Right cardiac atrium (tissue), 5 donors: ENCODE measurements around the gene CLEC11A. TPM values are rescaled to one million over a fixed set of nuclear protein-coding genes. Genes with fewer than 3 reads are reported as not detected.

Experiments used
- ATAC-seq, 2 donors: fragments of 200-7000 bp; cut with Tn5 transposase; one replicate each; pipeline versions ENCODE4 v1.8.0 to v1.9.1; 2020; ENCODE audit warnings: moderate library complexity in 2 of 2, mild to moderate bottlenecking in 1 of 2
- DNase-seq, 3 donors: peaks; one replicate each; pipeline ENCODE4 v3.0.0-alpha.2; 2020
- H3K27ac ChIP-seq: one replicate; pipeline ENCODE4 v1.5.1; 2013; ENCODE audit warnings: mild to moderate bottlenecking, low read length, control low read depth, moderate library complexity
- H3K27me3 ChIP-seq: one replicate; pipeline ENCODE4 v1.6.1; 2013; ENCODE audit not compliant: control insufficient read depth, insufficient read depth
- H3K4me1 ChIP-seq: one replicate; pipeline ENCODE4 v1.6.1; 2013; ENCODE audit warnings: low read length; ENCODE audit not compliant: control insufficient read depth, insufficient read depth
- H3K4me3 ChIP-seq: one replicate; pipeline ENCODE4 v1.5.1; 2013; ENCODE audit warnings: low read length, control low read depth
- H3K9me3 ChIP-seq: one replicate; pipeline ENCODE4 v1.6.1; 2013; ENCODE audit warnings: low read length; ENCODE audit not compliant: control insufficient read depth
- WGBS: extraction: QIAGEN DNeasy Blood & Tissue Kit; methylation state at CpG from one replicate; pipeline ENCODE4 v1.1.7; 2013; 5-methylcytosine and 5-hydroxymethylcytosine counted together
- intact Hi-C, 4 donors: fragments of 100-400 bp; cut with DNase I; formaldehyde crosslinking; loops; one replicate each; pipeline versions ENCODE4 v1.11.0 to v1.14.0; 2022 to 2023
- polyA plus RNA-seq: library from polyadenylated mRNA; stranded (reverse); fragments of 200-250 nt; gene quantifications from one replicate; pipeline ENCODE4 v1.2.3, GENCODE V29; 2013
- total RNA-seq, 4 donors: library from RNA; stranded (reverse); fragmentation: NEBNext Ultra II Directional; extraction: Animal tissue kit (Norgen Biotek cat#: 25700); gene quantifications; one replicate each; pipeline ENCODE4 v1.2.1, GENCODE V29; 2021
- donor health status: healthy with polysubstance abuse.
- donor health status: DM: no; HTN: yes; CAD: no.
- donor health status: DM: no; HTN: no; CAD: no.
- donor health status: DM: no; HTN: yes; CAD: no; lungs with severe emphysema.
- donor health status: DM: yes; HTN: yes; CAD: no.

CLEC11A gene
- total and polyA plus RNA-seq, 5 donors: 5.5 to 10.2 (median 9.9) TPM

DNA sequence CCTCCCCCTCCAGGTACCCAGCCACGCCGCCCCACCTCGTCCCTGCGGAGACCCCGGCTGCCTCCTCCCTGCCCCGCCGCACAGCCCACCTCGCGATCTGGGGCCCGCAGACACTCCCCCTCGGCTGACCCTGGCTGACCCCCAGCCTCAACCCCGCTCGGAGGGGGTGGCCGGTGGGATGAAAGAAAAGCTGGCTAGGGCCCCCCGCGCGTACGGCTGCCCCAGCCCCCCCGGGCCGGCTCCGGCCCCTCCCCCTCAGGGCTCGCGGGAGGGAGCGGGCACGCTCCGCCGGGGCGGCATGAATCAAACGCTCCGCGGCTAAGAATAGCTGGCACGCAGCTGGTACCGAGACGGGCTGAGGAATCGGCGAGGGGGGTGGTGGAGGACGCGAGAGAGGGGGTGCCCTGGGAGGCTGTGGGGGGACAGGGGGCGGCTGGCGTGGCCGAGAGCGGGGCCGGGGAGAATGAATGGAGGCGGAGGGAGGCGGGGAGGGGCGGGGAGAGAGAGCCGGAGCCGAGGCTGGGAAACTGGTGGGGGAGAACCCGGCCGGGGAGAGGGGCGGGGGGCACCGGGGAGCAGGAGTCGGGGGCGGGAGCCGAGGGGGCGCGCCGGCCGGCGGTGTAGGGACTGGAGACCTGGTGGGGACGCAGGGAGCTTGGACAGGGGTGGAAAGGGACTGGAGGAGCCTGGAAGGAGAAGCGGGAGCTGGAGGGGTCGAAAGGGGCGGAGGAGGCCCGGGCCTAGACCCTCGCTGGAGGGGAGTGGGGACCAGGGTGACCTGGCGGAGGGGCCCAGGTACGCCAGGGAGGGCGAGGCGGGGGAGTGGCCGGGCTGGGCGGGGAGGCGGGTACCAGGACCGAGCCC lies 4.7 kb upstream of the CLEC11A start:
- Histone ChIP-seq H3K4me3 (peak overlapping the region; percentile 46), H3K27me3 (no peaks in the 10 kb centered on the region), H3K4me1 (no peaks in the 10 kb centered on the region), H3K27ac (no peak overlapping the region), H3K9me3 (no peaks in the 10 kb centered on the region)
- intact Hi-C loops: no loop called here
- peak in 1 of 3 donors; percentile 47 for DNase-seq
- no peak for ATAC-seq
- WGBS: 1% methylated on average over 74 of the region's 74 CpGs

- Histone ChIP-seq H3K9me3 (no peaks in the 10 kb centered on the region), H3K27ac (no peak overlapping the region), H3K27me3 (no peaks in the 10 kb centered on the region), H3K4me3 (peak overlapping the region; percentile 46), H3K4me1 (no peaks in the 10 kb centered on the region)
- 2% methylated on average over 30 of the region's 30 CpGs for WGBS
- intact Hi-C loops: no loop called here
- DNase-seq (no peak), ATAC-seq (no peak)
These were observed 4.1 kb upstream of the CLEC11A start for GRCh38 chr19:50719119-50719435.

- intact Hi-C loops: no loop called here
- Histone ChIP-seq H3K27ac (no peak within 1 kb of the TSS), H3K9me3 (no peaks in the 10 kb centered on the region), H3K4me1 (no peaks in the 10 kb centered on the region), H3K4me3 (peak within 1 kb of the TSS; percentile 46), H3K27me3 (no peaks in the 10 kb centered on the region)
- 2% methylated on average over 41 of the region's 47 CpGs for WGBS
- no peak for DNase-seq
- ATAC-seq: no peak
These were observed 3.6 kb upstream of the CLEC11A start, which contains the start of gene SHANK1 for GRCh38 chr19:50719566-50719965. Gene SHANK1, minus strand, starts transcription at chr19:50719802. Its CDS starts 2,883 bp downstream, at chr19:50716919.

DNA sequence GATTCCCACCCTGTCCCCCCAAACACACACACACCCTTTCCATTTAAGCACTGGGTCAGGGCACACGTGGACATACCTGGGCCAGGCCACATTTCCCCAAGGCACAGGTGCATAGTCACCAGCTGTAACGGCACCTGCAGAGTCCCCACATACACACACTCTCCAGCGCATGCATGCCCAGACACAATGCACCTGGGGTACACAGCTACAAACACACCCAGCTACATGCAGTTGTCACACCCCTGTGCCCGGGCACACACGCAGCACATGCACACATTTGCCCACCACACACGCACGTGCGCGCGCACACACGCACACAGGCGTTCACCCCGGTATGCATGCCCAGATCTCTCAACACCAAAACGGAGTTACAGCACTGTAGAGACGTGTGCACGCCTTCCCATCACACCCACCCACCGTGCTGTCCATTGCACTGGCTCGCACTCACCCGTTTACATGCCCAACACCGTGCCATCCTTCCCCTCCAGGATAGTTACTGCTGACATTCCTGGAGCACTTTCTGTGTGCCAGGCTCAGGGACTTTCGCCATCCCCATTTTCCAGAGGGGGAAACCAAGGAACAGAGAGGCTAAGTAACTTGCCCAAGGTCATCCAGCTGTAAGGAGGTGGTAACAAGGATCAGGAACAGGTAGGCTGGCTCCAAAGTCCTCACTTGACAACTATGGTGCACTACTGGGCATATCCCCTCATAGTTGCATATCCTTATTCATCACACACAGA lies 2.8 kb upstream of the CLEC11A start:
- intact Hi-C loops: no loop called here
- no peak for ATAC-seq
- H3K27ac ChIP-seq: no peak overlapping the region
- 62% methylated on average over 21 of the region's 21 CpGs for WGBS
- H3K4me3 ChIP-seq: no peak overlapping the region
- H3K4me1 ChIP-seq: no peaks in the 10 kb centered on the region
- DNase-seq: no peak
- no peaks in the 10 kb centered on the region for H3K27me3 ChIP-seq
- H3K9me3 ChIP-seq: no peaks in the 10 kb centered on the region

- peak in 1 of 3 donors; percentile 37 for DNase-seq
- 57% methylated on average over 8 of the region's 8 CpGs for WGBS
- intact Hi-C loops: no loop called here
- H3K4me3 ChIP-seq: no peak overlapping the region
- no peaks in the 10 kb centered on the region for H3K4me1 ChIP-seq
- H3K27me3 ChIP-seq: no peaks in the 10 kb centered on the region
- ATAC-seq: no peak
- no peak overlapping the region for H3K27ac ChIP-seq
- H3K9me3 ChIP-seq: no peaks in the 10 kb centered on the region
These were observed 2.2 kb upstream of the CLEC11A start for GRCh38 chr19:50720921-50721381.

GRCh38 chr19:50721441-50722137 lies 1.6 kb upstream of the CLEC11A start:
- Histone ChIP-seq H3K9me3 (no peaks in the 10 kb centered on the region), H3K4me3 (no peak overlapping the region), H3K4me1 (no peaks in the 10 kb centered on the region), H3K27ac (no peak overlapping the region), H3K27me3 (no peaks in the 10 kb centered on the region)
- intact Hi-C loops: no loop called here
- DNase-seq: no peak
- no peak for ATAC-seq
- 78% methylated on average over 10 of the region's 10 CpGs for WGBS

GRCh38 chr19:50722201-50723013 lies 757 bp upstream of the CLEC11A start:
- Histone ChIP-seq H3K9me3 (no peaks in the 10 kb centered on the region), H3K4me1 (no peaks in the 10 kb centered on the region), H3K27me3 (no peaks in the 10 kb centered on the region), H3K4me3 (no peak overlapping the region), H3K27ac (peak overlapping the region; percentile 18)
- 48% methylated on average over 15 of the region's 15 CpGs for WGBS
- intact Hi-C loops: no loop called here
- no peak for ATAC-seq
- DNase-seq: no peak

- Histone ChIP-seq H3K4me3 (peak overlapping the region; percentile 29), H3K4me1 (no peaks in the 10 kb centered on the region), H3K27me3 (no peaks in the 10 kb centered on the region), H3K27ac (no peak overlapping the region), H3K9me3 (no peaks in the 10 kb centered on the region)
- no peak for ATAC-seq
- intact Hi-C loops: no loop called here
- DNase-seq: no peak
- WGBS: 4% methylated on average over 31 of the region's 31 CpGs
These were observed 764 bp downstream of the CLEC11A start for GRCh38 chr19:50723735-50724521.

DNA sequence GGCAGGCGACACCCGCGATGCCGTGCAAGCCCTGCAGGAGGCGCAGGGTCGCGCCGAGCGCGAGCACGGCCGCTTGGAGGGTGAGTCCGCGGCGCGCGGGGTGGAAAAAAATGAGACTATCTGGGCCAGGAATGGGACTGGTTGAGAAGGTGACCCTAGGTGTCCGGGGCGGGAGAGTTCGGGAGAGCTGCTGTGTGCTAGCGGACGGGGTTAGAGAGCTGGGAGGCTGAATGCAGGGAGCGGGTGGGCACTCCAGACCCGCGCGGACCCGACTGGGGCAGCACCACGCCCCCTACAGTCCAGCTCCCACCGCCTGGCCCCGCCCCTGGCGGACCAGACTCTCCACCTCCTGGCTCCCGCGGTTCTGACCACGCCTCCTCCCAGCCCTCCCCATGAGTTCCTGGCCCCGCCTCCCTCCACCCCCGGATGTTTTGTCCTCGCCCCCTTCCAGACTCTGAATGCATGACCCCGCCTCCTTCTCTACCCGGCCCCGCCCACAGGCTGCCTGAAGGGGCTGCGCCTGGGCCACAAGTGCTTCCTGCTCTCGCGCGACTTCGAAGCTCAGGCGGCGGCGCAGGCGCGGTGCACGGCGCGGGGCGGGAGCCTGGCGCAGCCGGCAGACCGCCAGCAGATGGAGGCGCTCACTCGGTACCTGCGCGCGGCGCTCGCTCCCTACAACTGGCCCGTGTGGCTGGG lies 1.5 kb downstream of the CLEC11A start:
- Histone ChIP-seq H3K4me3 (peak overlapping the region; percentile 50), H3K4me1 (no peaks in the 10 kb centered on the region), H3K27me3 (no peaks in the 10 kb centered on the region), H3K27ac (no peak overlapping the region), H3K9me3 (no peaks in the 10 kb centered on the region)
- under 1% methylated on average over 65 of the region's 65 CpGs for WGBS
- ATAC-seq (peak; percentile 94 to 96), DNase-seq (peak; percentile 100)
- intact Hi-C loops: no loop called here
